DOHH2 (cell line): ENCODE measurements around the gene DNM1.

Experiments used
- EZH2phosphoT487 ChIP-seq: fragments of 200-600 bp; sonication (generic); IDR thresholded peaks from 2 replicates; pipeline ENCODE4 v1.6.1; 2017; ENCODE audit warnings: borderline replicate concordance, mild to moderate bottlenecking, antibody characterized with exemption, low read length, moderate library complexity, mixed read lengths
- TF ChIP-seq, protein P1 (sequence below): fragments of 200-600 bp; sonication (generic); IDR thresholded peaks from one replicate; pipeline ENCODE4 v1.5.1; 2014; ENCODE audit warnings: antibody characterized with exemption, mild to moderate bottlenecking, low read depth, low read length; ENCODE audit not compliant: poor library complexity, severe bottlenecking

- TF ChIP-seq, protein P1, sequence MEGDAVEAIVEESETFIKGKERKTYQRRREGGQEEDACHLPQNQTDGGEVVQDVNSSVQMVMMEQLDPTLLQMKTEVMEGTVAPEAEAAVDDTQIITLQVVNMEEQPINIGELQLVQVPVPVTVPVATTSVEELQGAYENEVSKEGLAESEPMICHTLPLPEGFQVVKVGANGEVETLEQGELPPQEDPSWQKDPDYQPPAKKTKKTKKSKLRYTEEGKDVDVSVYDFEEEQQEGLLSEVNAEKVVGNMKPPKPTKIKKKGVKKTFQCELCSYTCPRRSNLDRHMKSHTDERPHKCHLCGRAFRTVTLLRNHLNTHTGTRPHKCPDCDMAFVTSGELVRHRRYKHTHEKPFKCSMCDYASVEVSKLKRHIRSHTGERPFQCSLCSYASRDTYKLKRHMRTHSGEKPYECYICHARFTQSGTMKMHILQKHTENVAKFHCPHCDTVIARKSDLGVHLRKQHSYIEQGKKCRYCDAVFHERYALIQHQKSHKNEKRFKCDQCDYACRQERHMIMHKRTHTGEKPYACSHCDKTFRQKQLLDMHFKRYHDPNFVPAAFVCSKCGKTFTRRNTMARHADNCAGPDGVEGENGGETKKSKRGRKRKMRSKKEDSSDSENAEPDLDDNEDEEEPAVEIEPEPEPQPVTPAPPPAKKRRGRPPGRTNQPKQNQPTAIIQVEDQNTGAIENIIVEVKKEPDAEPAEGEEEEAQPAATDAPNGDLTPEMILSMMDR: no peak
- TF ChIP-seq EZH2phosphoT487: no peak
Measured at GRCh38 chr9:128159784-128160602, 43.2 kb upstream of the DNM1 start, which contains the start of gene BBLN.
